Vagina (tissue), 2 donors: ENCODE measurements around the gene MMP8. TPM values are rescaled to one million over a fixed set of nuclear protein-coding genes. Genes with fewer than 3 reads are reported as not detected.

ENCODE experiments used
- DNase-seq, 2 donors: peaks; one replicate each; pipeline ENCODE4 v3.0.0-alpha.2; 2017; ENCODE audit errors: extremely low spot score in 2 of 2
- H3K27ac ChIP-seq: fragments of 200-600 bp; sonication (generic); one replicate; pipeline ENCODE4 v1.5.1; 2019
- H3K27me3 ChIP-seq: fragments of 200-600 bp; sonication (generic); one replicate; pipeline ENCODE4 v1.5.1; 2019
- H3K36me3 ChIP-seq, 2 donors: fragments of 200-600 bp; sonication (generic); one replicate each; pipeline ENCODE4 v1.5.1; 2017 to 2019
- H3K4me1 ChIP-seq: fragments of 200-600 bp; sonication (generic); one replicate; pipeline ENCODE4 v1.5.1; 2019
- H3K4me3 ChIP-seq, 2 donors: fragments of 200-600 bp; sonication (generic); 1 replicate in 1 of 2; 2 replicates in 1 of 2; pipeline ENCODE4 v1.5.1; 2016 to 2019
- H3K9me3 ChIP-seq: fragments of 200-600 bp; sonication (generic); one replicate; pipeline ENCODE4 v1.5.1; 2019
- CTCF ChIP-seq, 3 experiments: fragments of 450-650 bp in 2 of 3; fragments of 200-600 bp in 1 of 3; sonication (generic) in 1 of 3; IDR thresholded peaks; one replicate each; pipeline ENCODE4 v1.5.1; 2017 to 2019; ENCODE audit warnings: antibody characterized with exemption in 3 of 3, mild to moderate bottlenecking in 2 of 3, moderate library complexity in 2 of 3
- POLR2A ChIP-seq, 2 donors: fragments of 450-650 bp; IDR thresholded peaks; one replicate each; pipeline ENCODE4 v1.6.1; 2017; ENCODE audit warnings: antibody characterized with exemption in 2 of 2, mild to moderate bottlenecking in 2 of 2, moderate library complexity in 2 of 2
- POLR2AphosphoS5 ChIP-seq, 2 donors: sonication (generic); formaldehyde crosslinking; IDR thresholded peaks; one replicate each; pipeline ENCODE4 v1.9.0; 2017; ENCODE audit warnings: antibody characterized with exemption in 2 of 2, mild to moderate bottlenecking in 2 of 2, low read depth in 1 of 2; ENCODE audit not compliant: insufficient read depth in 1 of 2
- intact Hi-C: fragments of 100-400 bp; cut with DNase I; formaldehyde crosslinking; loops from one replicate; pipeline ENCODE4 v1.15.1; 2023
- total RNA-seq: library from RNA; depleted of rRNA; stranded (reverse); fragments of >200 nt; gene quantifications from one replicate; pipeline ENCODE4 v1.2.3, GENCODE V29; 2016

Gene MMP8
- total RNA-seq, 1 donor from 2014 or later: not detected

- DNase-seq: no peak
- Histone ChIP-seq H3K27ac (no peak overlapping the region), H3K4me3 (no peak overlapping the region), H3K27me3 (no peaks in the 10 kb centered on the region), H3K9me3 (no peaks in the 10 kb centered on the region), H3K4me1 (no peaks in the 10 kb centered on the region), H3K36me3 (no peaks in the 10 kb centered on the region)
- intact Hi-C loops: no loop called here
- TF ChIP-seq POLR2AphosphoS5 (IDR thresholded peaks at IDR 0.05; ENCODE audit: insufficient read depth in 1 of 2, low read depth in 1 of 2) (no peak), CTCF (IDR thresholded peaks at IDR 0.05) (no peak), POLR2A (IDR thresholded peaks at IDR 0.05) (no peak)
Measured at GRCh38 chr11:102685754-102686153, 39.0 kb downstream of the MMP8 start.

GRCh38 chr11:102685338-102685737, 39.4 kb downstream of the MMP8 start:
- Histone ChIP-seq H3K36me3 (no peaks in the 10 kb centered on the region), H3K9me3 (no peaks in the 10 kb centered on the region), H3K27me3 (no peaks in the 10 kb centered on the region), H3K4me3 (no peak overlapping the region), H3K4me1 (no peaks in the 10 kb centered on the region), H3K27ac (no peak overlapping the region)
- intact Hi-C loops: no loop called here
- peak in 1 of 2 donors; percentile 17 for TF ChIP-seq POLR2AphosphoS5 (IDR thresholded peaks at IDR 0.05; ENCODE audit: insufficient read depth in 1 of 2, low read depth in 1 of 2)
- no peak for TF ChIP-seq CTCF (IDR thresholded peaks at IDR 0.05)
- no peak for TF ChIP-seq POLR2A (IDR thresholded peaks at IDR 0.05)
- DNase-seq: no peak

GRCh38 chr11:102683277-102683676, 41.5 kb downstream of the MMP8 start:
- intact Hi-C loops: no loop called here
- H3K4me1 ChIP-seq: no peaks in the 10 kb centered on the region
- no peaks in the 10 kb centered on the region for H3K9me3 ChIP-seq
- no peak for DNase-seq
- TF ChIP-seq POLR2AphosphoS5 (IDR thresholded peaks at IDR 0.05; ENCODE audit: insufficient read depth in 1 of 2, low read depth in 1 of 2): no peak
- TF ChIP-seq POLR2A (IDR thresholded peaks at IDR 0.05): no peak
- TF ChIP-seq CTCF (IDR thresholded peaks at IDR 0.05): no peak
- no peaks in the 10 kb centered on the region for H3K27me3 ChIP-seq
- H3K27ac ChIP-seq: no peak overlapping the region
- no peak overlapping the region for H3K4me3 ChIP-seq
- H3K36me3 ChIP-seq: no peaks in the 10 kb centered on the region

- H3K4me3 ChIP-seq: no peak overlapping the region
- no peaks in the 10 kb centered on the region for H3K36me3 ChIP-seq
- no peaks in the 10 kb centered on the region for H3K9me3 ChIP-seq
- no peaks in the 10 kb centered on the region for H3K27me3 ChIP-seq
- intact Hi-C loops: no loop called here
- no peak for DNase-seq
- H3K4me1 ChIP-seq: no peaks in the 10 kb centered on the region
- TF ChIP-seq POLR2AphosphoS5 (IDR thresholded peaks at IDR 0.05; ENCODE audit: insufficient read depth in 1 of 2, low read depth in 1 of 2) (no peak), CTCF (IDR thresholded peaks at IDR 0.05) (no peak), POLR2A (IDR thresholded peaks at IDR 0.05) (no peak)
- H3K27ac ChIP-seq: no peak overlapping the region
Measured at GRCh38 chr11:102680945-102681344, 43.8 kb downstream of the MMP8 start.

- H3K27ac ChIP-seq: no peak overlapping the region
Measured at GRCh38 chr11:102678022-102678421, 46.7 kb downstream of the MMP8 start.

More at GRCh38 chr11:102678022-102678421, 46.7 kb downstream of the MMP8 start:
- TF ChIP-seq POLR2A (IDR thresholded peaks at IDR 0.05) (no peak), CTCF (IDR thresholded peaks at IDR 0.05) (no peak), POLR2AphosphoS5 (IDR thresholded peaks at IDR 0.05; ENCODE audit: insufficient read depth in 1 of 2, low read depth in 1 of 2) (no peak)
- no peaks in the 10 kb centered on the region for H3K9me3 ChIP-seq
- H3K4me1 ChIP-seq: no peaks in the 10 kb centered on the region
- DNase-seq: no peak
- H3K36me3 ChIP-seq: no peaks in the 10 kb centered on the region
- no peaks in the 10 kb centered on the region for H3K27me3 ChIP-seq
- H3K4me3 ChIP-seq: no peak overlapping the region
- intact Hi-C loops: no loop called here
